HepG2 (cell line): ENCODE data around the gene NFIC.

Source experiments
- CTCF ChIP-seq: sonication (generic); formaldehyde crosslinking; IDR thresholded peaks from 2 replicates; pipeline ENCODE4 v1.5.0; 2020; ENCODE audit warnings: mild to moderate bottlenecking, missing genetic modification reagents, moderate library complexity
- ERF ChIP-seq: IDR thresholded peaks from 2 replicates; pipeline ENCODE4 v1.6.1; 2018; ENCODE audit warnings: missing biosample characterization, missing genetic modification reagents
- MED1 ChIP-seq: sonication (generic); formaldehyde crosslinking; IDR thresholded peaks from 2 replicates; pipeline ENCODE4 v1.4.0; 2020; ENCODE audit warnings: missing genetic modification reagents
- MXI1 ChIP-seq: IDR thresholded peaks from 3 replicates; pipeline ENCODE4 v1.6.1; 2012; ENCODE audit warnings: low read depth, low read length, inconsistent platforms, borderline replicate concordance
- NFIC ChIP-seq: IDR thresholded peaks from 2 replicates; pipeline ENCODE4 v1.6.1; 2012; ENCODE audit warnings: mild to moderate bottlenecking, low read length, inconsistent platforms
- POLR2A ChIP-seq, 2 experiments: IDR thresholded peaks; 2 replicates each; pipeline ENCODE4 v1.6.1; 2011; ENCODE audit warnings: low read depth in 2 of 2, low read length in 2 of 2, mild to moderate bottlenecking in 1 of 2, moderate library complexity in 1 of 2; ENCODE audit not compliant: insufficient read depth in 1 of 2
- REPIN1 ChIP-seq: sonication (generic); formaldehyde crosslinking; IDR thresholded peaks from 2 replicates; pipeline ENCODE4 v1.8.0; 2022; ENCODE audit warnings: missing genetic modification reagents, low read depth, mild to moderate bottlenecking, borderline replicate concordance
- SPEN ChIP-seq: sonication (generic); formaldehyde crosslinking; IDR thresholded peaks from 2 replicates; pipeline ENCODE4 v1.5.1; 2020; ENCODE audit warnings: low read depth, mild to moderate bottlenecking, missing genetic modification reagents
- TAF1 ChIP-seq: sonication (generic); formaldehyde crosslinking; IDR thresholded peaks from 2 replicates; pipeline ENCODE4 v1.4.0; 2020; ENCODE audit warnings: missing genetic modification reagents
- TBP ChIP-seq: sonication (generic); formaldehyde crosslinking; IDR thresholded peaks from 2 replicates; pipeline ENCODE4 v1.5.0; 2020; ENCODE audit warnings: missing genetic modification reagents
- ZKSCAN1 ChIP-seq: fragments of 150-350 bp; IDR thresholded peaks from 2 replicates; pipeline ENCODE4 v1.6.1; 2014; ENCODE audit warnings: low read length
- ZNF124 ChIP-seq: sonication (generic); formaldehyde crosslinking; IDR thresholded peaks from 2 replicates; pipeline ENCODE4 v1.4.0; 2020; ENCODE audit warnings: missing genetic modification reagents
- ZNF598 ChIP-seq: sonication (generic); formaldehyde crosslinking; IDR thresholded peaks from 2 replicates; pipeline ENCODE4 v1.5.1; 2020; ENCODE audit warnings: mild to moderate bottlenecking, missing genetic modification reagents, borderline replicate concordance
- TF ChIP-seq, protein P1 (sequence below): sonication (generic); formaldehyde crosslinking; IDR thresholded peaks from 2 replicates; pipeline ENCODE4 v1.4.0; 2020; ENCODE audit warnings: missing genetic modification reagents

- peak; percentile 74 for TF ChIP-seq CTCF (CRISPR knock-in tag)
- no peak for TF ChIP-seq SPEN (CRISPR knock-in tag)
- TF ChIP-seq ZNF124 = no peak
- no peak for TF ChIP-seq ZNF598 (CRISPR knock-in tag)
- TF ChIP-seq ZKSCAN1 = no peak
- TF ChIP-seq, protein P1, sequence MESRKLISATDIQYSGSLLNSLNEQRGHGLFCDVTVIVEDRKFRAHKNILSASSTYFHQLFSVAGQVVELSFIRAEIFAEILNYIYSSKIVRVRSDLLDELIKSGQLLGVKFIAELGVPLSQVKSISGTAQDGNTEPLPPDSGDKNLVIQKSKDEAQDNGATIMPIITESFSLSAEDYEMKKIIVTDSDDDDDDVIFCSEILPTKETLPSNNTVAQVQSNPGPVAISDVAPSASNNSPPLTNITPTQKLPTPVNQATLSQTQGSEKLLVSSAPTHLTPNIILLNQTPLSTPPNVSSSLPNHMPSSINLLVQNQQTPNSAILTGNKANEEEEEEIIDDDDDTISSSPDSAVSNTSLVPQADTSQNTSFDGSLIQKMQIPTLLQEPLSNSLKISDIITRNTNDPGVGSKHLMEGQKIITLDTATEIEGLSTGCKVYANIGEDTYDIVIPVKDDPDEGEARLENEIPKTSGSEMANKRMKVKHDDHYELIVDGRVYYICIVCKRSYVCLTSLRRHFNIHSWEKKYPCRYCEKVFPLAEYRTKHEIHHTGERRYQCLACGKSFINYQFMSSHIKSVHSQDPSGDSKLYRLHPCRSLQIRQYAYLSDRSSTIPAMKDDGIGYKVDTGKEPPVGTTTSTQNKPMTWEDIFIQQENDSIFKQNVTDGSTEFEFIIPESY = peak; percentile 40; the same call in 1 of the 2 replicates
- no peak for TF ChIP-seq ERF (CRISPR knock-in tag)
- no peak for TF ChIP-seq MED1 (CRISPR knock-in tag)
- no peak for TF ChIP-seq REPIN1
- no peak for TF ChIP-seq POLR2A (IDR thresholded peaks at IDR 0.05; ENCODE audit: insufficient read depth in 1 of 2, low read depth in 2 of 2, low read length in 2 of 2)
- TF ChIP-seq TBP (CRISPR knock-in tag) = no peak
- TF ChIP-seq NFIC = no peak
- no peak for TF ChIP-seq MXI1
- TF ChIP-seq TAF1 (CRISPR knock-in tag) = no peak
Measured at GRCh38 chr19:3324405-3324856, 42.0 kb upstream of the NFIC start.
